Measurements from ENCODE around the gene EIF4B.

The EIF4B gene

DNA sequence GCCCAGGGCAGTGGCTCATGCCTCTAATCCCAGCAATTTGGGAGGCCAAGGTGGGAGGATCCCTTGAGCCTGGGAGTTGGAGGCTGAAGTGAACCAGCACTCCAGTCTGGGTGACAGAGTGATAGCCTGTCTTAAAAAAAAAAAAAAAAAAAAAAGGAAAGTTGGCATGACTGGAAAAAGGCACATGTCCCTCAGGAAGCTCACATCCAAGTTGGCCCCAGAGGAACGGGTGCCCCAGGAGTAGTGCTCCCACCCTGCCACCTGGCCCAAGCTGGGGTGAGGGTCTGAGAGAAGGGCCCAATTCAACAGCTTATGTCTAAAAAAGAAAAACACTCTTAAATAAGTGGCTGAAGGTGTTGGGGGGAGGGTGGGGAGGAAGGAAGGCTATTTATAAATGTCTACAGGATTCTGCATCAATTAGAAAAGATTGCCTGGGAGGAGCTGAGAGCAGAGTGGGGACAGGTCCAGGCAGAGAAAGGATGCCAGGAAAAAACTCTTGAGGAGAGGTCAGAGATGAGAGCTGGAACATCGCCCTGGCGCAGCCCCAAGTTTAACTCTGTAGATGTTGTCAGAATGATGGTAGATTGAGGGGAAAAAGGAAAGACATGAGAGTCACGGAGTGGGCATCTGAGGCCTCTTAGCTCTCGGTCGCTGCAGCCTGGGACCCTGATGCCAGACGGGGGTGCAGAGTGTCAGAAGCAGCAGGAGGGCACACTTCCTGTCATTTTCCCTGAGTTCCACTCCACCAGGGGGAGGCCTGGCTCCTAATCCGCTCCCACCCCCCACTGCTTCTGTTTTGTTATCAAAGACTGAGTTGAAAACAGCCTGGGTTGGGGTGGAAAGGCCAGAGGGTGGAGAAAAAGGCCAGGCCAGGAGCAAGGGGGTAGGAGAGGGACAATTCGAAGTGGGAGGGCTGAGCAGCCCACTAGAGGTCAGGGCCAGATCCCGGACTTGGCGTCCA is 65.6 kb downstream of the EIF4B start:
- no peak for DNase-seq

- no peak for DNase-seq
Observed at GRCh38 chr12:53073881-53074280, 67.6 kb downstream of the EIF4B start.

- no peak for DNase-seq
Observed at GRCh38 chr12:53074283-53074998, 68.2 kb downstream of the EIF4B start.

GRCh38 chr12:53074999-53075370 is 68.7 kb downstream of the EIF4B start:
- DNase-seq: no peak

DNA sequence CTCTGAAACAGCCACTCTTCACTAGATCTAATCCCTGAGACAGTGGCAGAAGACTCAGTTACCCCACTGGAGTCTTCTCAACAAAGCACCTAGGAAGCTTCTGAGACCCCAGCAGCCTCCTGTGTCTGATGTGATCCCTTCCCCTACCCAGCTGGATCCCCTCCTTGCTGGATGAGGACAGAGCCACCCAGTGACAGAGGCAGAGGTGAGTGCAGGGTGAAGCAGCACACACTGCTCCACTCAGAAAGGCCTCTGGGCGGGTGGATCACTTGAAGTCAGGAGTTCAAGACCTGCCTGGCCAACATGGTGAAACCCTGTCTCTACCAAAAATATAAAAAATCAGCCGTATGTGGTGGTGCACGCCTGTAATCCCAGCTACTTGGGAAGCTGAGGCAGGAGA is 70.2 kb downstream of the EIF4B start:
- no peak for DNase-seq

DNA sequence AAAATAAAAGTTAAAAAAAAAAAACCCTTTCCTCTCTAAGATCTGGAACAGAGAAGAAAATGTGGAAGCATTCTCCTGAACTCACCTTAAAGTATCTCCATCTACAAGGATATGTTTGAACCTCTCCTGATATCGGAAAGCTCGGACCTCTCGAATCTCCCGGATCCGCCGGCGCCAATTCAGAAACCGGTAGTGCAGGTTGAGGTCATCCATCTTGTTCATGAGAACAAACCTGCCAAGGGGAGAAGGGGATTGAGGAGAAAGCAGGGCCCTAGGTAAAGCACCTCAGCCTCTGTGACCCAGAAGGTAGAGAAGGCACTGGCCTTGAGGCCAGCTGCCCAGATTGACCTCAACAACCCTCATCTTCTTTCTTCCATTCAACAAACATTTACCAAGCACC is 70.8 kb downstream of the EIF4B start:
- DNase-seq: no peak

DNA sequence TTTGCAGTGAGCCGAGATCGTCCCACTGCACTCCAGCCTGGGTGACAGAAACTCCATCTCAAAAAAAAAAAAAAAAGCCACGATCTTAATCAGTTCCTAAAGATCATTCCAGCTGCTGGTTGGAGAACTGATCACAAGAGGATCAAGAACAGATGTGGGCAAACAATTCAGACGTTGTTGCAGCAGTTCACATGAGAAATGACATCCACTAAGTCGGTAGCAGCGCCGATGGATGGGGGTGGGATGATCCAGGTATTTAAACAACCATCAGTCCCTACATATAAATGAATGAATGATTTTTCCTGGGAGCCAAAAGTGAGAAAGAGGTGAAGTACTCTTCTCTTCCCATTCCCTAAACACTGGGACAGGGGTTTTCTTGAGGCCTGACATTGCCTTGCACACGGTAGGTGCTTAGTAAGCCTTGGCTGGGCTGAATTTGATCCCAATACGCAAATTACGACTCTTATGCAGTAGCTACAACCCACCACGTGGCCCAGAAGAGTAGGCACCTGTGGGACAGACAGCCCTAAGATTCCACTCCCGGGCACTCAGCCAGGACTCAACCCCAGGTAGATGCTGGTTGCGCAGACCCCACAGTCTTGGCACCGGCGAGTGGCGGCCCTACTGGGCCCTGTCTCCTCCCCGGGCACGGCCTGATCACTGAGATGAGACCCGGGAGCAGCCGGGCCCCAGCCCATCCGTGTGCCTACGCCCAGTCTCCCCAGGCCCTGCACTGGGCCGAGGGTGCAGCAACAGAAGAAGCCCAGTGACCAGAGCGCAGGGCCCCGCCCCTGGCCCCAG is 72.4 kb downstream of the EIF4B start:
- DNase-seq: peak; percentile 90

DNA sequence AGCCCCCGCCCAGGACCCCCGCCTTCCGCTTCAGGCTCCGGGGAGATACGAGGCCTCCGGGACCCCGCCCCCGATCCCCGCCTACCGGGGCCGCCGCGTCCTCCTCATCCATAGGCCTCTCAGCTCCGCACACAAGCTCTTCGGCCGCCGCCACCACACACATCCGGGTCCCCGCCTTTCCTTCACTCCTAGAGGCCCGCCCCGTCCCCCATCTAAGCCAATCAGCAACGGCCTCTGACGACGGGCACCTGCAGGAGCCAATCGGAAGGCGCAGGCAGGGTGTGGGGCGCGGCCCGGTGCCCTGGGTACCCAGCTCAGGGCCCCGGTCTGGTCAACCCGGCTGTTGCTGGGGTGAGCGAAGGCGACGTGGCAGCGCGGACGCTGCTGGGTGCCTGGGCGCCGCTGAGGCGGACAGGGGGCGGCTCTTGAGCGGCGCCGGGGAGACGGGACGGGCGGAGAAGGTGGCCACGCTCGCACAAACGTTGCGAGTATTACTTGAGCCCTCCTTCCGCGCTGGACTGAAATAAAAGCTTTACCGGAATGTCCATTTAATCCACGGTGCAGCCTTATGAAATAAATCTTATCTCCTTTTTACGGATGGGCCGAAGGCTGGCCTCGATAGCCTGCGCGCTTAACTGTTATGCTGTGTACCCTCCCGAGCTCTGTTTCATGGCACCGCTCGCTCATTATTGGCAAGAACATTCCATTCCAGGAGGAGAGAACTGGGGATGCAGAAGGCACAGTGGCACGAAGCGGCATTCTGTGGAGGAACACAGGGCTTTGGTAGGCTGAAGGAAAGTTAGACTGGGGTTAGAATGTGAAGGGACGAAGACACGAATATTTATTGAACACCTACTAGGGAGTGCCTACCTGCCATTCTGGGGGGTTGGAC is 73.2 kb downstream of the EIF4B start, which contains the start of gene SPRYD3:
TSS of gene SPRYD3 (minus strand) at position 165 of the 892 bp plus-strand sequence. CDS start at position 108, 57 bp downstream.
- DNase-seq: peak; percentile 97

DNA sequence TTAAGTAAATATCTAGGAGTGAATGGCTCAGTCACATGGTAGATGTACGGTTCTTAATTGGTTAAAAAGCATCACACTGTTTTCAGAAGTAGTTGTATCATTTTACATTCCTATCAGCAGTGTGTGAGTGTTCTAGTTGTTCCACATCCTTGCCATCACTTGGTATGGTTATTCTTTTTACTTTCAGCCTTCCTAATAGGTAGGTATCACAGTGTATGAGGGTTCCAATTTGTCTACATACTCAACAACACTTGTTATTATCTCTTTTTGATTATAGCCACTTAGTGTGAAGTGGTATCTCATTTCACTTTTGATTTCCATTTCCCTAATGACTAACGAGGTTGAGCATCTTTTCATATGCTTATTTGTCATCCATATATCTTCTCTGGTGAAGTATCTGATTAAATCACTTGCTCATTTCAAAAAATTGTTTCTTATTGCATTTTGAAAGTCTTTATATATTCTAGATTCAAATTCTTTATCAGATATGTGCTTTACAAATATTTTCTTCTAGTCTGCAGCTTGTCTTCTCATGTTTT is 76.5 kb downstream of the EIF4B start:
- no peak for DNase-seq

DNA sequence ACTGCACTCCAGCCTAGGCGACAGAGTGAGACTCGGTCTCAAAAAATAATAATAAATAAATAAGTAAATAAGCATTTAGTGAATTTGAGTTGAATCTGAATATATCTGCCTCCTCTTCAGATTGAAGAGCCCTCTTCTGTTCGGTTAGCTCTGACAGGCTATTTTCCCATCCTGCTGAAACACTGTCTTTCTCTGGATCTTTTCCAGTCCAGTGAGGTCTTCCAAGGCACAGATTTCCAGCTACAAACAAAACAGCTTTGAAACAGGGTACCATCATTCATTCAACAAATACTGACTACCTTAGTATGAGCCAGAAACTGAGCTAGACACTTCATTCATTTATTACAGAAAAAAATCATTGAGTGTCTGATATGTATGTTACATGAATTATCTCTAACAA is 80.1 kb downstream of the EIF4B start:
- DNase-seq: no peak

DNA sequence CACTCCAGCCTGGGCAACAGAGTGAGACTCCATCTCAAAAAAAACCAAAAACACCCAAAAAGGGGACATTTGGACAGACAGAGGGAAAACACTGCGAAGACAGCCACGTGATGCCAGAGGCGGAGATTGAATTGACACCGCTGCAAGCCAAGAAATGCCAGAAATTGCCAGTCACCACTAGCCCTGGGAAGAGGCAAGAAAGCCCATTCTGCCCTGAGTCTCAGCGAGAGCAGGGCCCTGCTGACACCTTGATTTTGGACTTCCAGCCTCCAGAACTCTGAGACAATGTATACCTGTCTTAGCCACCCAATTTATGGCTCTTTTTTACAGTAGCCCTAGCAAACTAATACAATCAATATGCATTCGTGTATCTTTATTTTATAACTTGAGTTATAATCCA is 83.8 kb downstream of the EIF4B start:
- DNase-seq: no peak

- no peak for DNase-seq
Observed at GRCh38 chr12:53090554-53090953, 84.3 kb downstream of the EIF4B start.

- DNase-seq: no peak
Observed at GRCh38 chr12:53091756-53092155, 85.5 kb downstream of the EIF4B start.
